ENCODE data around the gene ZFP91. TPM values are rescaled to one million over a fixed set of nuclear protein-coding genes. Genes with fewer than 3 reads are reported as not detected.
A peak's percentile ranks its signal among the peaks of the same experiment; 100 is the strongest.

ZFP91 gene
- total RNA-seq, 1 donor from 2014 or later = 38.6 TPM

DNA sequence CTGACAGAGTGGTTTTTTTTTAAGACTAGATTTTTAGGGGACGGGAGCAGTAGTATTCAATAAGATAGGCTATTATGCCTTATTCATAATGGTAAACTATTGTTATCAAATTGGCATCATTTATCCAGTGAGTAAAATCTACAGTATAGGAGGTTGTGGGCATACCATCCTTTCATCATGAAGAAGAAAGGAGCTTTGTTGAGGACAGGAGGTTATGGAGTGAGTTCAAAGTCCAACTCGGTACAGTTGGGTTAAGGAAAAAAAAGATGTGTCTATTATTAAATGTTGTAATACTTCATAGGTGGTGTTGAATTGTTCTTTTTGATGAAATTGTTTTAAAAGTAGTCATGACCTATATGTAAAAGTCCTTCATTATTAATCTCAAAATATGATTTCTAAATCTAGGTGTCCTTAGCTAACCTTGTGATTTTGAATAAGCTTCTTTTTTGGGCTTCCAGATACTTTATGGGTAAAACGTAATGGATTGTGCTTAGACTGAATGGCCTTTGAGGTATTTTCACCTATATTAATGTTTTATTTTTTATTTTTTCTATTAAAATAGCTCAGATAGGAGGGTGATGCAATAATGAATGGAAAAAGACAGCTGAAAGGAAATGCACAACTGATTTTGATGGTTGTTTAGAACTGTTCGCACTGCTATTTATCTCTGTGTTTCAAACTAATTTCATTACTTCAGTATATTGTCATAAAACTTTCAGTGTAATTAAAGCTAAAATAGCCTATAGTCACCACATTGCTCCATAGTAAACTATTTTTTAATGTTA is 28.3 kb downstream of the ZFP91 start:
- no peak overlapping the region for H3K4me3 ChIP-seq (ENCODE audit: low read depth, low read length)
- DNase-seq (ENCODE audit: low read depth) = no peak
- no peak for TF ChIP-seq CTCF (IDR thresholded peaks at IDR 0.05; ENCODE audit: insufficient read depth, low read length, poor library complexity, severe bottlenecking)
- H3K27me3 ChIP-seq (ENCODE audit: control insufficient read depth, insufficient read depth, low read length) = no peaks in the 10 kb centered on the region
- no peaks in the 10 kb centered on the region for H3K36me3 ChIP-seq (ENCODE audit: control insufficient read depth, insufficient read depth, low read length)

- H3K4me3 ChIP-seq (ENCODE audit: low read depth, low read length) = no peak overlapping the region
- H3K36me3 ChIP-seq (ENCODE audit: control insufficient read depth, insufficient read depth, low read length) = peaks cover 2% of the 10 kb centered on the region
- no peaks in the 10 kb centered on the region for H3K27me3 ChIP-seq (ENCODE audit: control insufficient read depth, insufficient read depth, low read length)
- TF ChIP-seq CTCF (IDR thresholded peaks at IDR 0.05; ENCODE audit: insufficient read depth, low read length, poor library complexity, severe bottlenecking) = no peak
- DNase-seq (ENCODE audit: low read depth) = no peak
Observed at GRCh38 chr11:58608331-58608730, 29.5 kb downstream of the ZFP91 start.

GRCh38 chr11:58609723-58610122 is 30.9 kb downstream of the ZFP91 start:
- peaks cover 2% of the 10 kb centered on the region for H3K36me3 ChIP-seq (ENCODE audit: control insufficient read depth, insufficient read depth, low read length)
- no peaks in the 10 kb centered on the region for H3K27me3 ChIP-seq (ENCODE audit: control insufficient read depth, insufficient read depth, low read length)
- TF ChIP-seq CTCF (IDR thresholded peaks at IDR 0.05; ENCODE audit: insufficient read depth, low read length, poor library complexity, severe bottlenecking) = no peak
- no peak overlapping the region for H3K4me3 ChIP-seq (ENCODE audit: low read depth, low read length)
- DNase-seq (ENCODE audit: low read depth) = no peak

DNA sequence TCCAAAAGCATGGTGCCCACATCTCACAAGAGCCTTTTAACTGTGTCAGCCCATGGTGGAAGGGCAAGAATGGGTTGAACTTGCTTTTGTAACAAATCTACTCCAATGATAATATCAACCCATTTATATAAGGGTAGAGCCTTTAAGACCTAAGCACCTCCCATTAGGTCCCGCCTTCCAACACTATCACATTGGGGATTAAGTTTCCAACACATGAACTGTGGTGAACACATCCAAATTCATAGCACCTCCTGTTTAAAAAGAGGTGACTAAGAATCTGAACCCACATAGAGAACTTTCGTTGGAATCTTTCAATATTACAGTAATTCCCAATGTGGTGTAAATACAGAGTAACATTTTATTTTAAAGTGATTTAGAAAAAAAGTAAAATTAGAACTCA is 34.4 kb downstream of the ZFP91 start:
- H3K36me3 ChIP-seq (ENCODE audit: control insufficient read depth, insufficient read depth, low read length) = peaks cover 5% of the 10 kb centered on the region
- no peak for TF ChIP-seq CTCF (IDR thresholded peaks at IDR 0.05; ENCODE audit: insufficient read depth, low read length, poor library complexity, severe bottlenecking)
- no peak for DNase-seq (ENCODE audit: low read depth)

GRCh38 chr11:58615559-58615958 is 36.7 kb downstream of the ZFP91 start:
- DNase-seq (ENCODE audit: low read depth) = no peak
- TF ChIP-seq CTCF (IDR thresholded peaks at IDR 0.05; ENCODE audit: insufficient read depth, low read length, poor library complexity, severe bottlenecking) = no peak
- Histone ChIP-seq H3K27me3 (ENCODE audit: control insufficient read depth, insufficient read depth, low read length) (no peaks in the 10 kb centered on the region), H3K4me3 (ENCODE audit: low read depth, low read length) (no peak overlapping the region), H3K36me3 (ENCODE audit: control insufficient read depth, insufficient read depth, low read length) (peaks cover 5% of the 10 kb centered on the region)

More for the DNA sequence above, 34.4 kb downstream of the ZFP91 start:
- H3K4me3 ChIP-seq (ENCODE audit: low read depth, low read length) = no peak overlapping the region
- H3K27me3 ChIP-seq (ENCODE audit: control insufficient read depth, insufficient read depth, low read length) = no peaks in the 10 kb centered on the region

DNA sequence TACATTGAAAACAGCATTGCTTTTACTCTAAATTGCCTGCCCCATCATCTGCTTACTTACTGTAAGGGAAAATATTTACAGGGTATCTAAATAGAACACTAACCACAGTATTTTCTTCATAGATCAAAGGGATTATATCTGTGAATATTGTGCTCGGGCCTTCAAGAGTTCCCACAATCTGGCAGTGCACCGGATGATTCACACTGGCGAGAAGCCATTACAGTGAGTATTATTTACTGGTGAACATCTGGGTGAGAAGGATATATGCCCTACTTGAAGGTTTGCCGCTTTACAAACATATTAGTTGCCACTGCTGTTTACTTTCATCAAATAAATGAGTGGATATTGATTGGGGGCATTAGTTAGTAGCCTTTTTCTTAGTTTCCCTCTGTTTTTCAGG is 37.7 kb downstream of the ZFP91 start:
- Histone ChIP-seq H3K27me3 (ENCODE audit: control insufficient read depth, insufficient read depth, low read length) (no peaks in the 10 kb centered on the region), H3K4me3 (ENCODE audit: low read depth, low read length) (no peak overlapping the region), H3K36me3 (ENCODE audit: control insufficient read depth, insufficient read depth, low read length) (peaks cover 5% of the 10 kb centered on the region)
- peak; percentile 12 for DNase-seq (ENCODE audit: low read depth)
- no peak for TF ChIP-seq CTCF (IDR thresholded peaks at IDR 0.05; ENCODE audit: insufficient read depth, low read length, poor library complexity, severe bottlenecking)

Data from kidney epithelial cell (primary cell).